RPMI8226 (cell line): ENCODE data around the gene CTBP2.

Source experiments
- DNase-seq: peaks from one replicate; pipeline ENCODE4 v3.0.0-alpha.2; 2015

CTBP2 gene

DNA sequence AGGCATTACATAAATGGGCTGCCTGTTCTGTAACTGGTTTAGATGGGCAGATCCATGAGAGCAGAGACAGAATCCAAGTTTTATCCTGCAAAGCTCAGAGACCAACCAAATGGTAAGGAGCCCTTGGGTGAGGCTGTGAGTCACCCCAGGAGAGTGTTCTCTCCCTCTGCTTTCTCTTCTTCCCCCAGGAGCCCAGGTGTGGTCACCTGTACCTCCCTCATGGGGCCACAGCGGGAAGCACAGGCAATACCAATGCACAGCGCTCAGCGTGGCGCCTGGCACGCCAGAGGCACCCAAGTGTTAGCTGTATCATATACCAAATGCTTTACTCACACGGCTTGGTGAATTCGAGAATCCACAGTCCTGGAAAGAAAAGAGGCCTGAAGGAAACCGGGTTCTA, 39.4 kb downstream of the CTBP2 start:
- DNase-seq = peak; percentile 12

DNA sequence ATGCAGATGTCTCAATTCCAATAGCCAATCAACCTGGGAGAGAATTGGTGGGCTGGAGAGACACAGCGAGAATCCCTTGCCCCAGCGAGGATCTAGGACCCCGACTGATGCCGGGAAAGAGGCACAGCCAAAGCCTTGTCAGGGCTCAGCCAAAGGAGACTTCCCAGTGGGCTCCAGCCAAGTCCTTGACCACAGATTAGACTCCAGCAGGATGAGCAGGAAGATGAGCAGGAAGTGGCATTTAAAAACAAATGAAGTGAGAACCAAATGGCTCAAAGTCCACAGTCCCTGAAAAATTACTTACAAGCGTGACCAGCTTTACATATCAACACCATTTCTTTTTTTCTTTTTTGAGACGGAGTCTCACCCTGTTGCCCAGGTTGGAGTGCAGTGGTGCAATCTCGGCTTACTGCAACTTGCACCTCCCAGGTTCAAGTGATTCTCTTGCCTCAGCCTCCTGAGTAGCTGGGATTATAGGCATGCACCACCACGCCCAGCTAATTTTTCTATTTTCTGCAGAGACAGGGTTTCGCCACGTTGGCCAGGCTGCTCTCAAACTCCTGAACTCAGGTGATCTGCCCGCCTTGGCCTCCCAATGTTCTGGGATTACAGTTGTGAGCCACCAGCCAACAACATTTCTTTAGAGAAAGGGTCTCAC, 40.2 kb downstream of the CTBP2 start:
- no peak for DNase-seq

GRCh38 chr10:125118701-125119100, 41.7 kb downstream of the CTBP2 start:
- no peak for DNase-seq

GRCh38 chr10:125118011-125118611, 42.3 kb downstream of the CTBP2 start:
- DNase-seq = no peak

DNA sequence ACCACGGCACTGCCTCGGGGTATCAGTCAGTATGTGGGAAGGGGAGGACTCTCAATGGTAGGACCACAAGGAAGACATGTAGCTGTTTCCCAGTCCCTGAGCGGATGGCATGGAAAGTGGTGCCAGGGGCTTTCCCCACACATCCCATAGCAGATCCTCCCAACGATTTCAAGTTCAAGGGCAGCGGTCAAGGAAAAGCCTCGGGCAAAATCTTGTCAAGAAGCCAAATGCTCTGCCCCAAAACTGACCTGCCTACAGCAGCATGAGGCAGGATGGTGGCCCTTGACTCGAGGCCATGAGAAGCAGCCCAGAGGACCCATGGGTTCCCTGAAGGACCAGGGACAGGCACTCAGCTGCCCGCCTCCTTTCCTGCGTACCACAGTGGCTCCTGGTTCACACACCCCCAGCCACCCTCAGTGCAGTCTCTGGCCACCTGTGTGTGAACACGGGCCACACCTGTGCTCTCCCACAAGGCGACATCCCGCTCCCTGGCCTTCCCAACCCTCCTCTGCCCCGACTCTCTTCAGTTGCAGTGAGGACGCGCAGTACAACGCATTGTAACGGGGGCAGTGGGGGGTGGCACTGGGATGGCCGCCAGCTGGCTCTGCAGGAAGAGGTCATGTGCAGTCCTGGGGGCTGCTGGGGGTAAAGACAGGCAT, 43.6 kb downstream of the CTBP2 start:
- DNase-seq = no peak

- no peak for DNase-seq
These were observed 44.2 kb downstream of the CTBP2 start for GRCh38 chr10:125116041-125116649.

GRCh38 chr10:125115409-125115808, 45.0 kb downstream of the CTBP2 start:
- no peak for DNase-seq

- no peak for DNase-seq
These were observed 45.5 kb downstream of the CTBP2 start for GRCh38 chr10:125114761-125115391.

GRCh38 chr10:125113691-125114371, 46.5 kb downstream of the CTBP2 start:
- DNase-seq = no peak

GRCh38 chr10:125112697-125113494, 47.5 kb downstream of the CTBP2 start:
- DNase-seq = no peak

- DNase-seq = no peak
These were observed 49.1 kb downstream of the CTBP2 start for GRCh38 chr10:125111118-125111727.

DNA sequence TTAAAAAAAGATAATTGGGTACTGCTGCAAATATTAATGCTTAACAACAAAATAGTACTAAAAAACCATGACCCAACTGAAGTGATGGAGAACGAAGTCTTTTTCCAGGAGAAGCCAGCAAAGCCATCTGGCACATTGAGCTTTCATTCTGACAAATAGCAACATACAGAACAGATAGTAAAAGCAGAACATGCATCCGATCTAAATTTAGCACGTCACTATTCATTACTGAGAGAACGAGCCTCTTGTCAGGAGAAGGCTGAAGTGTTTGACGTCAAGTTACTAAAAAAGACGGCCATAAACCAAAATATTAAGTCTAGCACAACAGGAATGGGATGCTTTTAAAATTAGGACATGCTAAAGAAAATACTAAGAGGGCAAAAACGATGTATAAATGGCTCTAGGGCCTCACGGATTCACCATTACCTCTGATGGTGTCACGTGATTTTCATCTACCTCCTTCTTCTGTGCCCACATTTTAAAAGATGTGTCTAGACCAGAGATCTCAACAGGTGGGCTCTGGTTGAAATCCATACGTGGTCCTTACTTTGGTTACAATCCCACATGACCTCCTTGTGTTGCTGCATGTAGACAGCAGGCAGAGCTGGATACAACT, 52.3 kb downstream of the CTBP2 start:
- no peak for DNase-seq

GRCh38 chr10:125107166-125107949, 53.0 kb downstream of the CTBP2 start:
- DNase-seq = no peak

- DNase-seq = no peak
These were observed 53.8 kb downstream of the CTBP2 start for GRCh38 chr10:125106586-125106985.

- DNase-seq = no peak
These were observed 54.6 kb downstream of the CTBP2 start for GRCh38 chr10:125105706-125106255.

GRCh38 chr10:125105155-125105554, 55.2 kb downstream of the CTBP2 start:
- no peak for DNase-seq

DNA sequence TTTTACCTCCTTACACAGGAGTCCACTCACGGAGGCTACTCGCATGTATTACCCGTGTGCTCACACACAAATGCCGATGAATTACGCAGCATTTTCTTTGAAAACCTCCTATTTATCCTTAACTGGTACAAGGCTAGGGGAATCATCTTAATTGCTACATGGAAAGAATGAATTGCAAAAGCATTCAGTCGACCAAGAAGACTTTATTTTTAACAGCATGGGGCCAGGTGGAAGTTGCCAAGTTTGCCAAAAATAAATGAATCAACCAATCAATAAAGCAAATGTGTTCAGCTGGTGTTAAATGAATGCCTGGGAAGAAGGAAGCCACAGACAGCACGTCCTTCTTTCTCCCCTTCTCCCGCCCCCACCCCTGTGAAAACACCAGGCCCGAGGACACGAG, 55.8 kb downstream of the CTBP2 start:
- DNase-seq = no peak

DNA sequence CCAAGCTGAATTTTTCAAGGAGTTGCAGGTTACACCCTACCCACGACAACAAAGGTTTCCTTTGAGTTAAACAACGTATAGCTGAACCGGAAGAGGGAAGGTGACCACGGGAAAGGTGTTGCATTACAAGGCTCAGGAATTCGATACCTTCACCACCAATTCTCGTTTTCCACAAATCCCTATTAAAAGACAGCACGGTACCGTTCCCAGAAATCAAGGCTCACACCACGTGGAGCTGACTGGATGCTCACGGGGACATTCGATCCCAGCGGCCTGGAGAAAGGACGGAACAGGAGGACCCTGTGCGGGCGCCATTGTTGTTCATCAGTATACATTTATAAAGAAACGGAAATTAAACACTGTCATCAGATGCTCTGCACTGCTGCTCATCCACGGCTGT, 56.4 kb downstream of the CTBP2 start:
- no peak for DNase-seq

- no peak for DNase-seq
These were observed 56.9 kb downstream of the CTBP2 start for GRCh38 chr10:125103466-125103865.

GRCh38 chr10:125102821-125103220, 57.5 kb downstream of the CTBP2 start:
- no peak for DNase-seq
